Smooth muscle cell of the umbilical artery (primary cell): ENCODE data around the gene MAP3K1. TPM values are rescaled to one million over a fixed set of nuclear protein-coding genes. Genes with fewer than 3 reads are reported as not detected.

Source experiments
- total RNA-seq: library from RNA; depleted of rRNA; stranded (reverse); fragments of >200 nt; gene quantifications from 2 replicates; pipeline ENCODE4 v1.2.3, GENCODE V29; 2014

Gene MAP3K1
- total RNA-seq: 4.8 and 5.2 TPM in 2 replicates

GRCh38 chr5:56814963-56815657, at the start of gene MAP3K1:
TSS of gene MAP3K1 (plus strand) at chr5:56815549. CDS start at chr5:56815574, 25 bp downstream.

GRCh38 chr5:56909294-56910209, 94.2 kb downstream of the MAP3K1 start, which contains the start of gene SETD9:
TSS of gene SETD9 (plus strand) at chr5:56909596. CDS start at chr5:56909646, 50 bp downstream.

Other genes with a start within 250 kb of the MAP3K1 start
- gene SETD9, start 94.0 kb downstream of the MAP3K1 start, total RNA-seq: 8.4 and 8.6 TPM in 2 replicates
- gene MIER3, start 136.6 kb downstream of the MAP3K1 start, total RNA-seq: 18.1 and 40.6 TPM in 2 replicates